Measurements from ENCODE around the gene MEIS1. TPM values are rescaled to one million over a fixed set of nuclear protein-coding genes. Genes with fewer than 3 reads are reported as not detected.
A peak's percentile ranks its signal among the peaks of the same experiment; 100 is the strongest.

MEIS1 gene
- total and polyA plus RNA-seq, 2 donors (not counting 1 experiment from before 2014, with no cell fraction given) = 48.3 to 139 TPM

DNA sequence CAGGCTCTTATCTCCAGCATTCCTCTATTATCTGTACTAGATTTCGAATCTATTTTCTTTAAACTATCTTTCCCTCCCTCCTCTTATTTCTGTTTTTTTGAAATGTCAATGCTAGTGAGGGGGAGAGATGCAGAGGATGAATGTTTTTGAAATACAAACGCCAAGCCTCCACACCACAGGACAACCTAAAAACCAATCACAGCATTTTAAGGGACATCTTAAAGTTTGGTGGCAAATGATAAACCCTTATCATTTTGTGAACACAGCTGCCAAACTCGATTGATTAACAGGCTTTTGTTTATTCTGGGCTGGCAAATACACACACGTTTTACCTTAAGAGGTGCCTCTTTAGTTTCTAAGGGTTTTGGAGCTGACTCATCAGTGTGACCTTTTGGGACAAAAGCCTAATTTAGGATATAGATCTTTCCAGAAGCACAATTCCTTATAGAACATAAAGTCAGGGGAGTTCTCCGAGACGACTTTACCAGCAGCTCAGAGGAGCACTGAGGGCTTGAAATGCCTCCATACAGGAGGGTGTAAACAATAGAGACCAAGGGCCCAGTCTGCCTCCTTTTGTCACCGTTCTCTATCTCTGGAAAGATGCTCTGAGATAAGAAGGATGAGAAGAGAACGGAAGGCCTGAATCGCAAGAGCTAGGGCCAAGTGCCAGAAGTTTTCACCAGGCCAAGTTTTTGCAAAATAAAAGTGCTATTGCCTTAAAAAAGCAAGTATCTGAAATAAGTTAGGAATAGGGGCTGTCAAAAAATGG, 4.2 kb upstream of the MEIS1 start:
- no peak overlapping the region for H2AFZ ChIP-seq (ENCODE audit: low read length)
- H3K79me2 ChIP-seq (ENCODE audit: control insufficient read depth, insufficient read depth, low read length) = peaks cover 23% of the 10 kb centered on the region

DNA sequence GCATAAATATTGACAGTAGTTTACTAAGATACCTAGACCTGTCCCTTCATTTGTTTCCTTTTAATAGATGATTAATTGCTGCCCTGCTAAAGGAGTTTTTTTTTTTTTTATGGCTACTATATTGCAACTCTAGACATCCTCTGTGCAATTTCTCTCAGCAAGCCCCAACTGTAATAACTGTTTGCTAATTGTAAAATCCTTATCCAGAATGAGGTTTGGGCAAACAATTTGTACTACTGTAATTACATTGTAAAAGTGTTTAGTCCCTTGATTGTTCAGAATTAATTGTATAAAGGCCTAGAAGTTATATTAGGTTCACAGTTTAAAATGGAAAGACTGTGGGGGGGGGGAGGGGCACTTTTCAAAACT, 3.7 kb upstream of the MEIS1 start:
- TF ChIP-seq EZH2 (IDR thresholded peaks at IDR 0.05; ENCODE audit: low read length, missing control alignments) = no peak
- TF ChIP-seq, protein P1, sequence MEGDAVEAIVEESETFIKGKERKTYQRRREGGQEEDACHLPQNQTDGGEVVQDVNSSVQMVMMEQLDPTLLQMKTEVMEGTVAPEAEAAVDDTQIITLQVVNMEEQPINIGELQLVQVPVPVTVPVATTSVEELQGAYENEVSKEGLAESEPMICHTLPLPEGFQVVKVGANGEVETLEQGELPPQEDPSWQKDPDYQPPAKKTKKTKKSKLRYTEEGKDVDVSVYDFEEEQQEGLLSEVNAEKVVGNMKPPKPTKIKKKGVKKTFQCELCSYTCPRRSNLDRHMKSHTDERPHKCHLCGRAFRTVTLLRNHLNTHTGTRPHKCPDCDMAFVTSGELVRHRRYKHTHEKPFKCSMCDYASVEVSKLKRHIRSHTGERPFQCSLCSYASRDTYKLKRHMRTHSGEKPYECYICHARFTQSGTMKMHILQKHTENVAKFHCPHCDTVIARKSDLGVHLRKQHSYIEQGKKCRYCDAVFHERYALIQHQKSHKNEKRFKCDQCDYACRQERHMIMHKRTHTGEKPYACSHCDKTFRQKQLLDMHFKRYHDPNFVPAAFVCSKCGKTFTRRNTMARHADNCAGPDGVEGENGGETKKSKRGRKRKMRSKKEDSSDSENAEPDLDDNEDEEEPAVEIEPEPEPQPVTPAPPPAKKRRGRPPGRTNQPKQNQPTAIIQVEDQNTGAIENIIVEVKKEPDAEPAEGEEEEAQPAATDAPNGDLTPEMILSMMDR (conservative IDR thresholded peaks at IDR 0.05 in 1 of 2, IDR thresholded peaks at IDR 0.05 in 1 of 2; ENCODE audit: low read depth in 1 of 2, low read length in 2 of 2) = no peak
- H3K27ac ChIP-seq (ENCODE audit: insufficient read depth, low read length) = no peak overlapping the region
- peaks cover 2% of the 10 kb centered on the region for H3K4me1 ChIP-seq (ENCODE audit: control insufficient read depth, extremely low read depth, insufficient read depth, low read length)
- no peak overlapping the region for H2AFZ ChIP-seq (ENCODE audit: low read length)
- no peaks in the 10 kb centered on the region for H3K9me3 ChIP-seq (ENCODE audit: control insufficient read depth, insufficient read depth, low read depth, low read length)
- no peak overlapping the region for H3K4me2 ChIP-seq (ENCODE audit: extremely low read depth, insufficient read depth, low read length)
- DNase-seq (ENCODE audit: low read depth in 2 of 2) = no peak
- H3K4me3 ChIP-seq (replicated peaks in 1 of 4; ENCODE audit: control extremely low read depth in 1 of 4, insufficient read depth in 1 of 4, low read depth in 3 of 4, low read length in 4 of 4) = no peak overlapping the region
- no peak overlapping the region for H3K9ac ChIP-seq (ENCODE audit: insufficient read depth, low read length)
- no peaks in the 10 kb centered on the region for H3K36me3 ChIP-seq (ENCODE audit: control insufficient read depth, insufficient read depth, low read length)
- peaks cover 29% of the 10 kb centered on the region for H3K79me2 ChIP-seq (ENCODE audit: control insufficient read depth, insufficient read depth, low read length)
- no peaks in the 10 kb centered on the region for H3K27me3 ChIP-seq (ENCODE audit: control insufficient read depth, insufficient read depth, low read length)
- no peaks in the 10 kb centered on the region for H4K20me1 ChIP-seq (ENCODE audit: control insufficient read depth, extremely low read depth, insufficient read depth, low read length)

More for the DNA sequence above, 4.2 kb upstream of the MEIS1 start:
- Histone ChIP-seq H3K4me2 (ENCODE audit: extremely low read depth, insufficient read depth, low read length) (peak overlapping the region; percentile 15), H3K27me3 (ENCODE audit: control insufficient read depth, insufficient read depth, low read length) (no peaks in the 10 kb centered on the region), H3K4me1 (ENCODE audit: control insufficient read depth, extremely low read depth, insufficient read depth, low read length) (peaks cover 2% of the 10 kb centered on the region), H4K20me1 (ENCODE audit: control insufficient read depth, extremely low read depth, insufficient read depth, low read length) (no peaks in the 10 kb centered on the region), H3K9ac (ENCODE audit: insufficient read depth, low read length) (no peak overlapping the region), H3K9me3 (ENCODE audit: control insufficient read depth, insufficient read depth, low read depth, low read length) (no peaks in the 10 kb centered on the region), H3K27ac (ENCODE audit: insufficient read depth, low read length) (no peak overlapping the region), H3K36me3 (ENCODE audit: control insufficient read depth, insufficient read depth, low read length) (no peaks in the 10 kb centered on the region), H3K4me3 (replicated peaks in 1 of 4; ENCODE audit: control extremely low read depth in 1 of 4, insufficient read depth in 1 of 4, low read depth in 3 of 4, low read length in 4 of 4) (no peak overlapping the region)
- DNase-seq (ENCODE audit: low read depth in 2 of 2) = no peak
- no peak for TF ChIP-seq EZH2 (IDR thresholded peaks at IDR 0.05; ENCODE audit: low read length, missing control alignments)
- TF ChIP-seq, protein P1 (conservative IDR thresholded peaks at IDR 0.05 in 1 of 2, IDR thresholded peaks at IDR 0.05 in 1 of 2; ENCODE audit: low read depth in 1 of 2, low read length in 2 of 2) = no peak

DNA sequence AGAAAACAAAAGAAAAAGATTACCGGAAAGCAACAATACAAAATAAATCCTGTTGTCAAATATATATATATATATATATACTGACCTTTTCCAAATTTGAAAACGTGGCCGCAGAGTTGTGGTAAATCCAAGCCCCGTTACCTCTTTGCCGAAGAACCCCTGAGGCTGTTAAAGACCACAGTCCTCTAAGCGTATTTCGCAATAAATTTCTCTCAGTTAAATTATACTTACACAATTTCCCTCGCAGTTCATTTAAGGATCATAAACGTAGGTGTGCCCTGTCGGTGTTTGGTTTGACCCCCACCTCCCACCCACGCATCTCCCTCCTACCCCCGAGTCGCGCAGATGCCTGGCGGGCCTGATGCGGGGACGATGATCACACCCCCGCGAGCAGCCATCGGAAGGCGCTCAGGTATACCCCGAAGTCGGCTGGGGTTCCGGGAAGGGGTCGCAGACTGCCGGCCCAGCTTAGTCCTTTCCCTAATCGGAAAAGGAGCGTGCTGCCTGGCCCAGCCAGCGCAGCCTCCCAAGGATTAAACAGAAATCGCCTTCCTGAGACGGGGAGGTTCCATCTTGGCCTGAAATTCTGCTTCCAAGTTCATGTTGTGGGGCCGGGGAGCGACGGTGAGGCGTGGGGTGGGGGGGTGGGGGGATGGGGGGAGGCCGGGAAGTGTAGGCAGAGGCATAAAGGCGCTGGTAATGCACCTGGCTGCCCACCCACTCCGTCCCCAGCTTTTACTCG, 2.9 kb upstream of the MEIS1 start:
- Histone ChIP-seq H3K4me2 (ENCODE audit: extremely low read depth, insufficient read depth, low read length) (peak overlapping the region; percentile 97), H3K27ac (ENCODE audit: insufficient read depth, low read length) (peak overlapping the region; percentile 93), H3K36me3 (ENCODE audit: control insufficient read depth, insufficient read depth, low read length) (no peaks in the 10 kb centered on the region), H3K4me1 (ENCODE audit: control insufficient read depth, extremely low read depth, insufficient read depth, low read length) (peaks cover 2% of the 10 kb centered on the region), H3K4me3 (replicated peaks in 1 of 4; ENCODE audit: control extremely low read depth in 1 of 4, insufficient read depth in 1 of 4, low read depth in 3 of 4, low read length in 4 of 4) (peak overlapping the region in 2 of 4 experiments; percentile 67 to 88), H3K9ac (ENCODE audit: insufficient read depth, low read length) (no peak overlapping the region), H3K27me3 (ENCODE audit: control insufficient read depth, insufficient read depth, low read length) (no peaks in the 10 kb centered on the region), H4K20me1 (ENCODE audit: control insufficient read depth, extremely low read depth, insufficient read depth, low read length) (no peaks in the 10 kb centered on the region), H3K9me3 (ENCODE audit: control insufficient read depth, insufficient read depth, low read depth, low read length) (no peaks in the 10 kb centered on the region), H3K79me2 (ENCODE audit: control insufficient read depth, insufficient read depth, low read length) (peaks cover 36% of the 10 kb centered on the region), H2AFZ (ENCODE audit: low read length) (no peak overlapping the region)
- DNase-seq (ENCODE audit: low read depth in 2 of 2) = no peak
- TF ChIP-seq, protein P1 (conservative IDR thresholded peaks at IDR 0.05 in 1 of 2, IDR thresholded peaks at IDR 0.05 in 1 of 2; ENCODE audit: low read depth in 1 of 2, low read length in 2 of 2) = no peak
- no peak for TF ChIP-seq EZH2 (IDR thresholded peaks at IDR 0.05; ENCODE audit: low read length, missing control alignments)
